Bronchial epithelial cell (primary cell): ENCODE results near the gene ANKRD39. TPM values are rescaled to one million over a fixed set of nuclear protein-coding genes. Genes with fewer than 3 reads are reported as not detected.
"Not testable (repeated sequence)": the region's sequence is repeated elsewhere in the genome, so short reads cannot be mapped to it uniquely, and the experiment has no call there.

Experiments used
- DNase-seq: peaks from one replicate; pipeline ENCODE4 v3.0.0-alpha.2; 2010; ENCODE audit warnings: low read depth
- FAIRE-seq: peaks from 2 replicates; lab custom pipeline; 2011; peaks lifted over from hg19 to GRCh38; lab: Jason Lieb, UNC
- H3K27me3 ChIP-seq: 2 replicates; pipeline ENCODE4 v1.5.1; 2011; ENCODE audit warnings: low read length; ENCODE audit not compliant: control insufficient read depth, insufficient read depth
- H3K36me3 ChIP-seq: 2 replicates; pipeline ENCODE4 v1.5.1; 2011; ENCODE audit warnings: low read length; ENCODE audit not compliant: control insufficient read depth, insufficient read depth
- H3K4me3 ChIP-seq: 2 replicates; pipeline ENCODE4 v1.5.1; 2011; ENCODE audit warnings: mild to moderate bottlenecking, low read depth, low read length, control low read depth
- CTCF ChIP-seq: IDR thresholded peaks from 2 replicates; pipeline ENCODE4 v1.5.1; 2011; ENCODE audit warnings: mild to moderate bottlenecking, moderate library complexity, low read length, control low read depth, inconsistent platforms; ENCODE audit not compliant: insufficient read depth, severe bottlenecking
- total RNA-seq: library from RNA; depleted of rRNA; stranded (reverse); fragments of >200 nt; gene quantifications from 2 replicates; pipeline ENCODE4 v1.2.1, GENCODE V29; 2014

ANKRD39 gene
- total RNA-seq, 1 donor from 2014 or later = 8.2 TPM

- FAIRE-seq (no peak), DNase-seq (no peak)
- Histone ChIP-seq H3K36me3 (peaks cover 1% of the 10 kb centered on the region), H3K27me3 (no peaks in the 10 kb centered on the region), H3K4me3 (no peak overlapping the region)
- no peak for TF ChIP-seq CTCF
Measured at GRCh38 chr2:96809216-96809882, 48.5 kb downstream of the ANKRD39 start.

GRCh38 chr2:96808176-96808837, 49.5 kb downstream of the ANKRD39 start:
- Histone ChIP-seq H3K36me3 (peaks cover 1% of the 10 kb centered on the region), H3K27me3 (no peaks in the 10 kb centered on the region), H3K4me3 (no peak overlapping the region)
- TF ChIP-seq CTCF = no peak
- DNase-seq = no peak
- no peak for FAIRE-seq

- Histone ChIP-seq H3K36me3 (peaks cover 1% of the 10 kb centered on the region), H3K4me3 (no peak overlapping the region), H3K27me3 (no peaks in the 10 kb centered on the region)
- FAIRE-seq (no peak), DNase-seq (no peak)
- TF ChIP-seq CTCF = no peak
Measured at GRCh38 chr2:96807127-96807471, 50.7 kb downstream of the ANKRD39 start.

GRCh38 chr2:96806468-96807126, 51.2 kb downstream of the ANKRD39 start:
- Histone ChIP-seq H3K4me3 (no peak overlapping the region), H3K27me3 (no peaks in the 10 kb centered on the region), H3K36me3 (peaks cover 1% of the 10 kb centered on the region)
- no peak for DNase-seq
- no peak for TF ChIP-seq CTCF
- no peak for FAIRE-seq

- not testable (repeated sequence) for DNase-seq, H3K4me3 ChIP-seq, FAIRE-seq, H3K36me3 ChIP-seq, H3K27me3 ChIP-seq
Measured at GRCh38 chr2:96805946-96806345, 51.9 kb downstream of the ANKRD39 start.

- Histone ChIP-seq H3K27me3 (no peaks in the 10 kb centered on the region), H3K36me3 (no peaks in the 10 kb centered on the region), H3K4me3 (no peak overlapping the region)
- FAIRE-seq = no peak
- DNase-seq = no peak
- no peak for TF ChIP-seq CTCF
Measured at GRCh38 chr2:96804986-96805385, 52.8 kb downstream of the ANKRD39 start.
